Measurements from ENCODE around the gene CNIH2. TPM values are rescaled to one million over a fixed set of nuclear protein-coding genes. Genes with fewer than 3 reads are reported as not detected.
"Not testable (repeated sequence)": the region's sequence is repeated elsewhere in the genome, so short reads cannot be mapped to it uniquely, and the experiment has no call there.

The CNIH2 gene
- total RNA-seq, 1 donor from 2014 or later: not detected

GRCh38 chr11:66310803-66311440, 32.9 kb downstream of the CNIH2 start:
- ATAC-seq, DNase-seq: not testable (repeated sequence)
- intact Hi-C loops (cut with micrococcal nuclease): loop anchor here (5.0 kb wide), 1 partner anchor 76 kb away; no protein-coding TSS in a partner anchor

- DNase-seq (no peak), ATAC-seq (no peak)
- intact Hi-C loops (cut with micrococcal nuclease): loop anchor here (5.0 kb wide), 1 partner anchor 76 kb away; no protein-coding TSS in a partner anchor
These were observed 33.5 kb downstream of the CNIH2 start for GRCh38 chr11:66311470-66311964.

- ATAC-seq (peak; percentile 83), DNase-seq (peak; percentile 97)
- intact Hi-C loops (cut with micrococcal nuclease): loop anchor here (1.0 to 5.0 kb wide), 2 partner anchors 16 to 75 kb away; no protein-coding TSS in a partner anchor
These were observed 34.1 kb downstream of the CNIH2 start for GRCh38 chr11:66311965-66312548.

- ATAC-seq (peak; percentile 83), DNase-seq (peak; percentile 100)
- intact Hi-C loops (cut with micrococcal nuclease): loop anchor here (1.0 to 5.0 kb wide), 2 partner anchors 16 to 75 kb away; no protein-coding TSS in a partner anchor
These were observed 34.8 kb downstream of the CNIH2 start for GRCh38 chr11:66312549-66313320.

- intact Hi-C loops (cut with micrococcal nuclease): loop anchor here (5.0 kb wide), 1 partner anchor 74 kb away; no protein-coding TSS in a partner anchor
- peak; percentile 61 for DNase-seq
- no peak for ATAC-seq
These were observed 35.6 kb downstream of the CNIH2 start for GRCh38 chr11:66313321-66314185.

- intact Hi-C loops (cut with micrococcal nuclease): loop anchor here (5.0 kb wide), 1 partner anchor 73 kb away; no protein-coding TSS in a partner anchor
- DNase-seq (no peak), ATAC-seq (no peak)
These were observed 36.2 kb downstream of the CNIH2 start for GRCh38 chr11:66314186-66314501.

- no peak for ATAC-seq
- intact Hi-C loops (cut with micrococcal nuclease): loop anchor here (5.0 kb wide), 1 partner anchor 72 kb away; no protein-coding TSS in a partner anchor
- DNase-seq: no peak
These were observed 36.9 kb downstream of the CNIH2 start for GRCh38 chr11:66314561-66315497.

GRCh38 chr11:66315498-66315885, 37.5 kb downstream of the CNIH2 start:
- intact Hi-C loops (cut with micrococcal nuclease): no loop called here
- DNase-seq (no peak), ATAC-seq (no peak)

GRCh38 chr11:66315921-66316811, 38.2 kb downstream of the CNIH2 start:
- intact Hi-C loops (cut with micrococcal nuclease): no loop called here
- no peak for ATAC-seq
- no peak for DNase-seq

GRCh38 chr11:66316849-66317251, 38.9 kb downstream of the CNIH2 start, which contains the start of gene CD248:
Gene CD248, minus strand, starts transcription at chr11:66317044. Its CDS starts 17 bp downstream, at chr11:66317027.
- DNase-seq (peak; percentile 92), ATAC-seq (peak; percentile 58)
- intact Hi-C loops (cut with micrococcal nuclease): no loop called here

- peak; percentile 73 for DNase-seq
- ATAC-seq: peak; percentile 24
- intact Hi-C loops (cut with micrococcal nuclease): no loop called here
These were observed 39.3 kb downstream of the CNIH2 start for GRCh38 chr11:66317322-66317722.

GRCh38 chr11:66317723-66318599, 40.0 kb downstream of the CNIH2 start:
- DNase-seq (peak; percentile 70), ATAC-seq (peak; percentile 49)
- intact Hi-C loops (cut with micrococcal nuclease): no loop called here

GRCh38 chr11:66318600-66318970, 40.6 kb downstream of the CNIH2 start:
- ATAC-seq: no peak
- DNase-seq: no peak
- intact Hi-C loops (cut with micrococcal nuclease): no loop called here

- DNase-seq; ATAC-seq; intact Hi-C loops (cut with micrococcal nuclease): not testable (repeated sequence)
These were observed 42.3 kb downstream of the CNIH2 start for GRCh38 chr11:66320289-66320688.

- intact Hi-C loops (cut with micrococcal nuclease); DNase-seq; ATAC-seq: not testable (repeated sequence)
These were observed 42.8 kb downstream of the CNIH2 start for GRCh38 chr11:66320748-66321147.

GRCh38 chr11:66321606-66322005, 43.6 kb downstream of the CNIH2 start:
- no peak for ATAC-seq
- intact Hi-C loops (cut with micrococcal nuclease): no loop called here
- DNase-seq: peak; percentile 5
